T-helper 1 cell treated with Interleukin-12 subunit alpha and Interleukin-12 subunit beta and Interleukin-4 antibody, amounts not matched to agents 30 μg/mL and 1 μg/mL, for 36 hours (primary cell): ENCODE measurements around the gene FHL2.

ENCODE experiments used
- H3K27ac Mint-ChIP-seq: one replicate; pipeline ENCODE4 v1.8.0; 2021; ENCODE audit warnings: mild to moderate bottlenecking, mixed read lengths
- H3K27me3 Mint-ChIP-seq: one replicate; pipeline ENCODE4 v1.8.0; 2021; ENCODE audit warnings: low read depth, mixed read lengths
- H3K36me3 Mint-ChIP-seq: one replicate; pipeline ENCODE4 v1.8.0; 2021; ENCODE audit warnings: low read depth, mixed read lengths
- H3K4me1 Mint-ChIP-seq: one replicate; pipeline ENCODE4 v1.8.0; 2021; ENCODE audit warnings: low read depth, mixed read lengths
- H3K4me3 Mint-ChIP-seq: one replicate; pipeline ENCODE4 v1.8.0; 2021; ENCODE audit warnings: mild to moderate bottlenecking, moderate library complexity, mixed read lengths
- H3K9me3 Mint-ChIP-seq: one replicate; pipeline ENCODE4 v1.8.0; 2021; ENCODE audit warnings: mixed read lengths

Gene FHL2

DNA sequence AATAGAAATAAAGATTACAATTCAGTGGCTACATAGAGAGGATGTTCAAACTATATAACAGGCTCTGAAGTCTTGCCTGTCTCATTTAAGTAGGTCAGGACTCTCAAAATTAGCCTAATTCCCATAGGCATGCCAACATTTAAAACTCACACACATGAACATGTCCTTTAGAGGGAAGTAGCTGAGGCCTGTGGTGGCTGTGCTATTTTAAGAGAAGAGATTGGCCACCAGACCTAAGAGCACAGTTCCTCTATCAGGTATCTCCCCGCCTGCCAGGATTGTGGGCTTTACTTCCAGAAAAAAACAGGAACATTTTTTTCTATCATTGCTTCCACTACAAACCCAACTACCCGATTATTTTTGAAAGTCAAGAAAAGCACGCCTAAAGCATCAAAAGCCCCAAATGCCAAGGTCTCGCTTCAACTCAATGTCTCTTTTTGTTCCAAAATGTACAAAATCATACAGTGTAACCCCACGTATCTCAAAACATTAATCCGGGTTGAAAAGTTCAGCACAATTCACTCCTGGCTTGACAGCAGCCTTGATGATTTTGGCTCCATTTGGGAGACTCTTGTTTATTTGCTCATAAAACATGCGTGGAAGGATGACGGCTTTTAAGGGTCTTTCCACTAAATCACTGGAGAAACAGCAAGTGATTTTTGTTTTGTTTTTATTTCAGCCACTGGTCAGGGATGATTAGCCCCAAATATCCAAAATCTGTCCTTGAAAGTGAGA, 15.3 kb downstream of the FHL2 start:
- no peaks in the 10 kb centered on the region for H3K9me3 Mint-ChIP-seq
- H3K27me3 Mint-ChIP-seq, result no peaks in the 10 kb centered on the region
- no peak overlapping the region for H3K27ac Mint-ChIP-seq
- H3K4me3 Mint-ChIP-seq, result no peak overlapping the region
- no peaks in the 10 kb centered on the region for H3K4me1 Mint-ChIP-seq
- peaks cover 4% of the 10 kb centered on the region for H3K36me3 Mint-ChIP-seq

DNA sequence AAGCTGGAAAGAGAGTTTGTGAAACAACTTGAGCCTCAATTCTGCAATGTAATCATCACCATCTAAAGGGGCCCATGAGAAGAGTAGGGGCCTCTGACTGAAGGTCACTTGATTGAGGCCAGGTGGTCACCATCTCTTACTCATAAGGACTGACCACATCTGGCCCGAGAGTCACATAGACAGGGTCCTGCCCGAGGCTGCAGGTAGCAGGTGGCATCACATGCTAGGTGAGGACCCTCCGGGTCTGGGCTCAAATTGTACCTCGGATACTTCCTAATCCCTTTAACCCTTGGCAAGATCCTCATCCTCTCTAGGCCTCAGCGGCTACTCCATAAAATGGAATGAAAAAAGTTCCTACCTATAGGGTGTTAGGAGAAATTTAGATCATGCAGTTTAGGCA, 16.7 kb downstream of the FHL2 start:
- H3K27ac Mint-ChIP-seq, result no peak overlapping the region
- no peaks in the 10 kb centered on the region for H3K27me3 Mint-ChIP-seq
- H3K9me3 Mint-ChIP-seq, result no peaks in the 10 kb centered on the region
- no peak overlapping the region for H3K4me3 Mint-ChIP-seq
- no peaks in the 10 kb centered on the region for H3K4me1 Mint-ChIP-seq
- H3K36me3 Mint-ChIP-seq, result peaks cover 4% of the 10 kb centered on the region

DNA sequence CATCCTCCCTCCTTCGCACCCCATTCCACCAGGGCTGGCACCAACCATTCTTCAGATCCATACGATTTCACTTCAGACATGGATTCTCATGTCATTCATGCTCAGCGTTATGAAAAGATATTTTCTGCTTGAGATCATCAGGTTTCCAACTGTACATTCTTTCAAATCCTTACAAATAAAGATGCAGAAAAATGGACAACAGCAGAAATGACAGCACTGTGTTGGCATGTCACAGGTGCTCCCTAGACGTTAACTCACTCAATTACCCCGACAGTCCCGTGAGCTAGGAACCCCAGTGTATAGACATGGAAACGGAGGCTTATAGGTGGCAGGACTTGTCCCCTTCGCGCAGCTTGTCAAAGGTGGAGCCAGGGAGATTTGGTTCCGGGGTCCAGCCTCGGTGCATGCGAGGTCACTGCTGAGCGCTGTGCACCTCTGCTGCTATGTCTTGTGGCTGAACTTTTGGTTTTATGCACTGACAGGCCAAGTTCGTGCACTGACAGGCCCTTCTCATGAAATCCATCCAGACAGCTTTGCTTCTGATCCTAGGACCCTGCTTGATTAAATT, 17.7 kb downstream of the FHL2 start:
- Mint-ChIP-seq H3K27ac (no peak overlapping the region), H3K4me1 (no peaks in the 10 kb centered on the region), H3K4me3 (no peak overlapping the region), H3K36me3 (peaks cover 4% of the 10 kb centered on the region), H3K9me3 (no peaks in the 10 kb centered on the region), H3K27me3 (no peaks in the 10 kb centered on the region)

DNA sequence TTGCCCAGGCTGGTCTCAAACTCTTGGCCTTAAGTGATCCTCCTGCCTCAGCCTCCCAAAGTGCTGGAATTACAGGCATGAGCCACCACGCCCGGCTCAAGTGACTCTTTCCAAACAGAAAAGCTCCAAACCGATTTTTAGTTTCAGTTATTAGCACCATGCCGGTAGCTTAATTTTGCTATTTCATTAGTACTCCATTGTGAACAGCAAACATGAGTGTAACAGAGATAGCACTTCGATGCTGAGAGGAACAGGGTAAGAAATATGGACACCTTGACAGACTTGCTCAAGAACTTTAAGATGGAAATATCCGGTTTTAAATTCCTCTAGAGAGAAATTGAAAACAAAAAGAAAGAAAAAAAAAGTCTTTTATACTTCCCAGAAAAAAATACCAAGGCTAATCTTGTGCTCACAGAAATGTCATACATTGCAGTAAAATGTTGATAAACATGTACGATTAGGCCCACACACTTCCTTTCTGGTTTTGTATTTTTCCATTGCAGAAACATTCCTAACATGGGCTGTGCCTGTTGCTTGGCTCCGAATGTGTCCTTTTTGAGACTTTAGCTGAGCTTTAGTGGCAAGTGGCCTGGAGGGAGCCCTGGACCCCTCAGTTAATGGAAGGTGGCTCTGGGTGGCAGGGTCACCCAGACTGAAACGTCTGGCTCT, 18.3 kb downstream of the FHL2 start:
- no peaks in the 10 kb centered on the region for H3K9me3 Mint-ChIP-seq
- H3K4me1 Mint-ChIP-seq, result no peaks in the 10 kb centered on the region
- no peak overlapping the region for H3K4me3 Mint-ChIP-seq
- H3K27me3 Mint-ChIP-seq, result no peaks in the 10 kb centered on the region
- H3K27ac Mint-ChIP-seq, result no peak overlapping the region
- H3K36me3 Mint-ChIP-seq, result peaks cover 2% of the 10 kb centered on the region

DNA sequence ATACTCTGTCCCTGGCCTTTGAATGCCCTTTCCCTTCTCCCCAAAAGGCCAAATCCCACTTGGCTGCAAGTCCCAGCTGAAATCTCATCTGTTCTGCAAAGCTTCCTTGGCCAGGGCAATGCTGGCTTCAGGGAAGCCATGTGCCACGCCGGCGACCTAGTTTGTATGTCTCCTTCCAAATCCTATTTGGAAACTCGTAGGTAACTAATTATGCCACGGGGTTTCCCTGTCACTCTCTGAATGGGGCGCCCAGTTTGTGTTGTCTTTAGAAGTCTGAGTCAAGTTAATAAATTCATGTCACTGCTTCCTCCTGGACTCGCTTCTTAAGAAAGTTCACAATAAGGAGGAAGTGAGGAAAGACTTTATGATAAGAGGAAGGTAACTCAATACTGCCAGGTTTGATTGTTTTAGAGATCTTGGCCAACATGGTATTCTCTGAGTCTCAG, 19.1 kb downstream of the FHL2 start:
- Mint-ChIP-seq H3K27ac (no peak overlapping the region), H3K9me3 (no peaks in the 10 kb centered on the region), H3K4me3 (no peak overlapping the region), H3K4me1 (peaks cover 3% of the 10 kb centered on the region), H3K36me3 (no peaks in the 10 kb centered on the region), H3K27me3 (no peaks in the 10 kb centered on the region)

DNA sequence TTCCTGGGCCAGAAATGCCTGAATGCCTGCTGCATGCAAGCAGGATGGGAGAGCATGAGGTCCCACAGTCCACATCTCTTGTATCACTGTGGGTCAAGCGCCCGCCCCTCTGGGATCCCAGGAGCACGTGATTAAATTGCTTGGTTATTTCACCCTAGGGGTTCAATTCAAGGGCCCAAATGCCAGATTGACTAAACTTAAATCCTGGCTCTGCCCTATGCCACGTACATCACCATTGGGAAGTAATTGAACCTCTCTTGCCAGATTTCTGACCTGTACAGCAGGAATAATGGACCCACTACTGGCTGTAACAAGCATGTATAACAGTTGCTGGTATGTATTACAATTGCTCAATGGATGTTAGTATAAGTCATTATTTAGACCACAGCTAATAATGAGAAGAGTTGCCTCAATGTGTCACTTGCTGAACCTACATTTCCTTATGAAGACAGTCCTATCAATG, 19.9 kb downstream of the FHL2 start:
- Mint-ChIP-seq H3K4me3 (no peak overlapping the region), H3K27me3 (no peaks in the 10 kb centered on the region), H3K9me3 (no peaks in the 10 kb centered on the region), H3K36me3 (peaks cover 1% of the 10 kb centered on the region), H3K27ac (no peak overlapping the region), H3K4me1 (peaks cover 7% of the 10 kb centered on the region)

DNA sequence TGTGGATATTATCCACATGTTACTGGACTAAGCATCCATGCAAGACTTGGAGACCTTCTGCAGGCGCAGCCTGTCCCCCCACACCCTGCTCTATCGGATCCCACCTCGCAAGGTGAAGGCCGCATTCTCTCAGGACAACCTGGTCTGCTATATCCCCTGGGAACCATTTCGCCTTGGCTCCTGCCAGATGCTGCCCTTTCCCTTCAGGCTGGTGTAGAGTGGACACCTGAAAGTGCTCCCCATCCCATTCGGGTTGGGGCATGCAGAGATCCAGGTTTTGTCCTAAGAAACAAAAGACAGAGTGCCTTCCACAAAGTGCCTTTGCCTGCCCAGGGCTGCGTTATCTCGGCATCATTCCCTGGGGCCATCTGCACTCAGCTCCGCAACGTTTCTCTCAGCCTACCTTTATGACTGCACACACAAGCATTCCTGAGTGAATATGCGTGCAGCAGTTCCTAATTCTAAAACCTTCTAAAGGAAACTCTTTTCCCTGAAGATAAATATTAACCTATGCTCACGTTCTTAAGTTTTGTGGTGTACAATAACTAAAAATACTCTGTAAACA, 20.5 kb downstream of the FHL2 start:
- Mint-ChIP-seq H3K27me3 (no peaks in the 10 kb centered on the region), H3K27ac (no peak overlapping the region), H3K9me3 (no peaks in the 10 kb centered on the region), H3K4me1 (peaks cover 8% of the 10 kb centered on the region), H3K4me3 (no peak overlapping the region), H3K36me3 (peaks cover 2% of the 10 kb centered on the region)

DNA sequence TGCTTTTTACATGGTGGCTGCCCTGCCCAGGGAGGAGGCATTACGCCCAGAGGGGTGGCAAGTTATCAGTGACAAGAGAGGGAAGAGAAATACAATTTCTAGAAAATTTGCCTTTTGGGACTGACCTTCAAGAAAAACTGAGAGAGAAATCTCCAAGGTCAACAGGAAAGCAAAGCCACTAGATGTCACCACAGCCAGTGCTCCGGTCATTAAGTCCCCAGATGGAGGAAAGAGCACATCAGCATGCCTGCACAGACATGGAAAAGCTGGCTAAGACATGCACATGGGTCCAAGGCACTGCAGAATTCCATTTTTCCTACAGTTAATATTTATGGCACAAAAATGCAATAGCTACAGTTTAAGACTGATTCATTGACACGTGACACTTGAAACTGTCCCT, 21.0 kb downstream of the FHL2 start:
- H3K9me3 Mint-ChIP-seq, result no peaks in the 10 kb centered on the region
- no peak overlapping the region for H3K4me3 Mint-ChIP-seq
- peaks cover 2% of the 10 kb centered on the region for H3K36me3 Mint-ChIP-seq
- no peak overlapping the region for H3K27ac Mint-ChIP-seq
- no peaks in the 10 kb centered on the region for H3K27me3 Mint-ChIP-seq
- H3K4me1 Mint-ChIP-seq, result peaks cover 8% of the 10 kb centered on the region

DNA sequence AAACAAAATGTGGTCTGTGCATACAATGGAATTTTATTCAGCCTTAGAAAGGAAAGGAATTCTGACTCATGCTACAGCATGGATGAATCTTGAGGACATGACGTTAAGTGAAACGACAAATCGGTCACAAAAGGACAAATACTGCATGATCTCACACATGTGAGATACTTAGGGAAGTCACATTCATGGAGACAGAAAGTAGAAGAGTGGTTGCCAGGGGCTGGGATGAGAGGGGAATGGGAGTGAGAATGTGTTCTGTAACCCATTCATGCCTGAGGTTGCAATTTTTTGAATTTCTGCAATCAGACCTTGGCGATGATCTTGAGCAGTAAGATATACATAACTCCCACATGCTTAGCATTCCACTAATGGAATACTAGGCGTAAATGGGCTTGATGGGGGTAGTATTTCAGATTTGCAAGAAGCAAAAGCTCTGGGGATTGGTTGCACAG, 22.0 kb downstream of the FHL2 start:
- no peaks in the 10 kb centered on the region for H3K27me3 Mint-ChIP-seq
- no peak overlapping the region for H3K27ac Mint-ChIP-seq
- peaks cover 8% of the 10 kb centered on the region for H3K4me1 Mint-ChIP-seq
- H3K4me3 Mint-ChIP-seq, result no peak overlapping the region
- H3K36me3 Mint-ChIP-seq, result peaks cover 2% of the 10 kb centered on the region
- H3K9me3 Mint-ChIP-seq, result no peaks in the 10 kb centered on the region

DNA sequence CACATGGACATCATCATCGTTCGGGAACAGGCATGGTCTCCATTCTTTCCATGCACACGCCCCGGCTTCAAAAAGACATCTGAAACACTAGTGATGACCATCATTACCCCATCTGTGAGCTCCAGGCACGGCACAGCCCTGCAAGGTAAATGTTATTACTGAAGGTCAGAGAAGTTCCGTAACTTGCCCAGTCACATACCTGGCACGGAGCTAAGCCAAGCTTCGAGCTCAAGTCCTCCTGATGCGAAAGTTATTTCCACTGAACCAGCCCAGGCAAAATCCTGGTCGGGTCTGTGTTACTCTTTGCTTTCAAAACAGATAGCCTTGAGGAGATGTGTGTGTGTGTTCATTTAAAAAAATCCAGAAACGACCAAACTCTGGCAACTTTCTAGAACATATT, 22.8 kb downstream of the FHL2 start:
- H3K27me3 Mint-ChIP-seq, result no peaks in the 10 kb centered on the region
- H3K36me3 Mint-ChIP-seq, result peaks cover 2% of the 10 kb centered on the region
- no peak overlapping the region for H3K4me3 Mint-ChIP-seq
- no peak overlapping the region for H3K27ac Mint-ChIP-seq
- peaks cover 11% of the 10 kb centered on the region for H3K4me1 Mint-ChIP-seq
- H3K9me3 Mint-ChIP-seq, result no peaks in the 10 kb centered on the region

DNA sequence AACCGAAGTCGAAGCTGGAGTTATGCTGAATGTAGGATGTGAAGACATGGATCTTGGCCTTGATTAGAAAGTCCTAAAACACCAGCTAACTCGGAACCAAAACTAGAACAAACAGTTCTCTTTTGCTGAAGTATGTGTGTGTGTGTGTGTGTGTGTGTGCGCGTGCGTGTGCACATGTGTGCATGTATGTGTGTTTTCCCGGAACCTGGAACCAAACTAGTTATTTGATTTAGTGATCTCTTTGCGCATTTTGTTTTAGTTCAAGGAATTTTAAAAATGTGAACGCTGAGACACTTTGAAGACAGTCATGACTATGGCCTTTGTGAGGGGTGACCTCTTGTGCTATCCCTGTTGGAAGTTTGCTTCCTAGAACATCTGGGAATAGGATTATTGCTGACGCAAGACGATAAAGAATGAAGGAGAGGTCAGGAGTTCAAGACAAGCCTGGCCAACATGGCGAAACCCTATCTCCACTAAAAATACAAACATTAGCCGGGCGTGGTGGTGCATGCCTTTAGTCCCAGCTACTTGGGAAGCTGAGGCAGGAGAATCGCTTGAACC, 23.8 kb downstream of the FHL2 start:
- Mint-ChIP-seq H3K36me3 (peaks cover 2% of the 10 kb centered on the region), H3K27me3 (no peaks in the 10 kb centered on the region), H3K27ac (no peak overlapping the region), H3K4me1 (peaks cover 12% of the 10 kb centered on the region), H3K9me3 (no peaks in the 10 kb centered on the region), H3K4me3 (no peak overlapping the region)

DNA sequence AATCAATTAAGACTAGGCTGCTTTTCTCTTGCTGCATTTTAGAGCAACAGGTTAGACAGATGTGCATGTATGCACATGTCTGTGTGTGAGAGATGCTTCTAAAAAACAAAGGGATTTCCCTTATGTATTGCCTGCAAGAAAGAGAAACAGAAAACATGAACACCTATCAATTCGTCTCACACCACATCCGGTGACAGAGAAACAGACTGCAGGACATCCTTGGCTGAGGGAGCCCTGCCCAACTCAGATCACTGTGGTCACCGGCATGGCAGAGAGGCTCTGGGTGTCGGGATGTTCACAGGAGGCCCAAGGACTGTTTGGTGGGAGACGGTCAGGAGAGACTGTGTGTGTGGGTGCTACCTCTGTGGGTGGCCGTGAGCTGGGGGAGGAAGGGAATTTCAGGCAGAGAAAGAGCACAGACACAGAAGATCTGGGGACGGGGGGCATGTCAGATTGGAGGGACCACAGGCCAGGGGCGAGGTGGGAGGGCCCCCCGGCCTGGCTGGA, 24.9 kb downstream of the FHL2 start:
- H3K36me3 Mint-ChIP-seq, result peaks cover 2% of the 10 kb centered on the region
- no peaks in the 10 kb centered on the region for H3K9me3 Mint-ChIP-seq
- H3K4me3 Mint-ChIP-seq, result peak overlapping the region; percentile 82
- H3K27me3 Mint-ChIP-seq, result peaks cover 3% of the 10 kb centered on the region
- peaks cover 18% of the 10 kb centered on the region for H3K4me1 Mint-ChIP-seq
- peak overlapping the region; percentile 98 for H3K27ac Mint-ChIP-seq

DNA sequence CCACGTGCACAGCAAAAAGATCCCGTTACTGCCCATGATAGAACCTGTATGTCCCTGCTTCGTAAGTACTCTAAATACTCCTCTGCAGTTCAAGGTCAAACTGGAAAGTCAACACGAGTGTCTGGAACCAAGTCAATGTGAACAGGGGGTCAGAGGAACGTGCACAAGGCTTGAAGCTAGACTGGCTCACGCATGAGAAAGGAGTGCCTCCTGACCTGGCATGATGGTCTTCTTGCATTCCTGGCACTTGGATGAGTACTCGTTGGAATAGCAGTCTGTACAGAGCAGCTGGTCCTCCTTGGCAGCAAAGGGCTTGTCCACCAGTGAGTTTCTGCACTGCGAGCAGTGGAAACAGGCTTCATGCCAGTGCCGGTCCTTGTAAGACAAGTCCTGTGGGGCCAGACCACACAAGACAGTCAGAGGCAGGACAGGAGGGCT, 25.5 kb downstream of the FHL2 start:
- H3K4me3 Mint-ChIP-seq, result peak overlapping the region; percentile 6
- peaks cover 18% of the 10 kb centered on the region for H3K4me1 Mint-ChIP-seq

DNA sequence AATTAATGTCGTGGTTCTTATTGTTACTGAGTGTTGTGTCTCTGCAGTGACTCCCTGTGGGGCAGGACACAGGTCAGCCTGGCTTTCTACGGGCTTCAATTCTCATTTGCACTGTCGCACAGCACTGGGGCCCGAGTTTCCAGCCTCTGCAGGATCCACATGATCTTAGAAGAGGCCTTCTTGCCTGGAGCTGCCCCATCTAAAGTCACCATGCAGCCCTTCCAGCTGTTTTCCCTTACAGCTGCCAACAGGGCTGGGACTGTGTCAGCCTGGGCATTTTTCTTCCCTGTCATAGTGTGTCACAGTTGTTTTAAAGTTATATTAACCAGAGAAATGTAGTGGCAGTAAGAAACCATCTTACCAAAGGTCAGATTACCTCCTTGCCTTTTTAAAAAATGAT, 27.0 kb downstream of the FHL2 start:
- H3K36me3 Mint-ChIP-seq, result peaks cover 2% of the 10 kb centered on the region
- peaks cover 8% of the 10 kb centered on the region for H3K27me3 Mint-ChIP-seq
- no peak overlapping the region for H3K27ac Mint-ChIP-seq
- H3K9me3 Mint-ChIP-seq, result no peaks in the 10 kb centered on the region
- H3K4me1 Mint-ChIP-seq, result peaks cover 18% of the 10 kb centered on the region
- no peak overlapping the region for H3K4me3 Mint-ChIP-seq

More for the DNA sequence above, 25.5 kb downstream of the FHL2 start:
- Mint-ChIP-seq H3K27ac (peak overlapping the region; percentile 98), H3K9me3 (no peaks in the 10 kb centered on the region), H3K36me3 (peaks cover 2% of the 10 kb centered on the region), H3K27me3 (peaks cover 8% of the 10 kb centered on the region)
